DMS53 (cell line): ENCODE measurements around the gene CDH4.

Source experiments
- DNase-seq: peaks from one replicate; lab custom pipeline; 2025; lab: John Stamatoyannopoulos, UW

CDH4 gene

GRCh38 chr20:61866165-61866564 lies 614.1 kb downstream of the CDH4 start:
- no peak for DNase-seq

GRCh38 chr20:61868006-61868405 lies 615.9 kb downstream of the CDH4 start:
- DNase-seq = no peak

- no peak for DNase-seq
These were observed 616.5 kb downstream of the CDH4 start for GRCh38 chr20:61868466-61869090.

GRCh38 chr20:61869750-61870507 lies 617.9 kb downstream of the CDH4 start:
- no peak for DNase-seq

- DNase-seq = no peak
These were observed 619.1 kb downstream of the CDH4 start for GRCh38 chr20:61871160-61871559.

GRCh38 chr20:61871913-61872312 lies 619.9 kb downstream of the CDH4 start:
- DNase-seq = no peak

GRCh38 chr20:61872371-61872900 lies 620.4 kb downstream of the CDH4 start:
- DNase-seq = no peak

GRCh38 chr20:61873651-61874420 lies 621.8 kb downstream of the CDH4 start:
- DNase-seq = no peak

- DNase-seq = no peak
These were observed 622.5 kb downstream of the CDH4 start for GRCh38 chr20:61874421-61875068.

GRCh38 chr20:61875221-61875885 lies 623.3 kb downstream of the CDH4 start:
- no peak for DNase-seq

- DNase-seq = no peak
These were observed 623.9 kb downstream of the CDH4 start for GRCh38 chr20:61875996-61876395.

GRCh38 chr20:61876952-61877728 lies 625.1 kb downstream of the CDH4 start:
- DNase-seq = no peak

GRCh38 chr20:61877776-61878477 lies 625.9 kb downstream of the CDH4 start:
- DNase-seq = no peak

GRCh38 chr20:61878478-61879302 lies 626.6 kb downstream of the CDH4 start:
- no peak for DNase-seq

GRCh38 chr20:61879303-61879620 lies 627.2 kb downstream of the CDH4 start:
- DNase-seq = no peak

GRCh38 chr20:61879694-61880093 lies 627.6 kb downstream of the CDH4 start:
- no peak for DNase-seq

GRCh38 chr20:61880706-61881105 lies 628.6 kb downstream of the CDH4 start:
- no peak for DNase-seq

GRCh38 chr20:61881416-61881815 lies 629.4 kb downstream of the CDH4 start:
- DNase-seq = no peak

GRCh38 chr20:61881861-61882260 lies 629.8 kb downstream of the CDH4 start:
- no peak for DNase-seq
